Mucosa of descending colon (tissue), 3 donors: ENCODE measurements around the gene LYPD6. TPM values are rescaled to one million over a fixed set of nuclear protein-coding genes. Genes with fewer than 3 reads are reported as not detected.

ENCODE experiments used
- ATAC-seq: fragments of 200-7000 bp; cut with Tn5 transposase; one replicate; pipeline ENCODE4 v1.9.1; 2020; ENCODE audit warnings: mild to moderate bottlenecking, moderate library complexity
- DNase-seq, 3 donors: peaks; one replicate each; pipeline ENCODE4 v3.0.0-alpha.2; 2020
- H3K36me3 ChIP-seq: fragments of 200-600 bp; one replicate; pipeline ENCODE4 v1.8.0; 2021; ENCODE audit warnings: low read depth, mild to moderate bottlenecking
- H3K4me1 ChIP-seq: fragments of 200-600 bp; one replicate; pipeline ENCODE4 v1.8.0; 2021; ENCODE audit warnings: low read depth, mild to moderate bottlenecking
- H3K4me3 ChIP-seq: fragments of 200-600 bp; one replicate; pipeline ENCODE4 v1.8.0; 2021; ENCODE audit warnings: mild to moderate bottlenecking
- H3K9me3 ChIP-seq: fragments of 200-600 bp; one replicate; pipeline ENCODE4 v1.8.0; 2021; ENCODE audit warnings: mild to moderate bottlenecking
- CTCF ChIP-seq: fragments of 200-600 bp; IDR thresholded peaks from one replicate; pipeline ENCODE4 v1.8.0; 2022; ENCODE audit warnings: antibody characterized with exemption, mild to moderate bottlenecking
- intact Hi-C, 2 donors: fragments of 100-400 bp; cut with DNase I in 1 of 2; cut with micrococcal nuclease in 1 of 2; formaldehyde crosslinking; loops; one replicate each; pipeline versions ENCODE4 v1.11.0 to v1.11.1; 2022; cut with DNase I, micrococcal nuclease
- total RNA-seq, 3 donors: library from RNA; stranded (reverse); fragmentation: NEBNext Ultra II Directional in 2 of 3; extraction: Animal tissue kit (Norgen Biotek cat#: 25700) in 2 of 3; gene quantifications; one replicate each; pipeline versions ENCODE4 v1.2.1 to v1.2.4, GENCODE V29; 2021 to 2023
- donor health status: DM: no; HTN: no; CAD: no; lungs with moderate emphysema.
- donor health status: DM: no; HTN: no; CAD: no.
- donor health status: DM: no; HTN: yes; CAD: no.

The LYPD6 gene
- total RNA-seq, 3 donors from 2014 or later = 2.0 to 2.4 (median 2.2) TPM

- Histone ChIP-seq H3K36me3 (no peaks in the 10 kb centered on the region), H3K4me1 (no peaks in the 10 kb centered on the region), H3K9me3 (no peaks in the 10 kb centered on the region), H3K4me3 (no peak overlapping the region)
- no peak for ATAC-seq
- TF ChIP-seq CTCF = no peak
- DNase-seq = no peak
- intact Hi-C loops = no loop called here
Measured at GRCh38 chr2:149383340-149383739, 53.0 kb downstream of the LYPD6 start.

- intact Hi-C loops = no loop called here
- no peaks in the 10 kb centered on the region for H3K4me1 ChIP-seq
- no peak overlapping the region for H3K4me3 ChIP-seq
- no peak for DNase-seq
- no peaks in the 10 kb centered on the region for H3K36me3 ChIP-seq
- no peak for TF ChIP-seq CTCF
- ATAC-seq = no peak
- no peaks in the 10 kb centered on the region for H3K9me3 ChIP-seq
Measured at GRCh38 chr2:149385350-149385749, 55.0 kb downstream of the LYPD6 start.

GRCh38 chr2:149387411-149387810 is 57.0 kb downstream of the LYPD6 start:
- Histone ChIP-seq H3K4me1 (no peaks in the 10 kb centered on the region), H3K9me3 (no peaks in the 10 kb centered on the region), H3K36me3 (no peaks in the 10 kb centered on the region), H3K4me3 (no peak overlapping the region)
- no peak for DNase-seq
- TF ChIP-seq CTCF = no peak
- no peak for ATAC-seq
- intact Hi-C loops = no loop called here

GRCh38 chr2:149388120-149388816 is 57.9 kb downstream of the LYPD6 start:
- ATAC-seq = no peak
- no peaks in the 10 kb centered on the region for H3K4me1 ChIP-seq
- no peaks in the 10 kb centered on the region for H3K9me3 ChIP-seq
- intact Hi-C loops = no loop called here
- DNase-seq = no peak
- H3K36me3 ChIP-seq = no peaks in the 10 kb centered on the region
- no peak for TF ChIP-seq CTCF
- H3K4me3 ChIP-seq = no peak overlapping the region

- Histone ChIP-seq H3K36me3 (no peaks in the 10 kb centered on the region), H3K4me3 (no peak overlapping the region), H3K4me1 (no peaks in the 10 kb centered on the region), H3K9me3 (no peaks in the 10 kb centered on the region)
- DNase-seq (no peak), ATAC-seq (no peak)
- intact Hi-C loops = no loop called here
- TF ChIP-seq CTCF = no peak
Measured at GRCh38 chr2:149389506-149390167, 59.2 kb downstream of the LYPD6 start.
